HUES6 (cell line): ENCODE results near the gene LMAN2.

Source experiments
- H3K27ac ChIP-seq: 2 replicates; pipeline ENCODE4 v1.7.0; 2013; ENCODE audit warnings: low read depth, mild to moderate bottlenecking, low read length, inconsistent platforms
- H3K27me3 ChIP-seq: 2 replicates; pipeline ENCODE4 v1.6.1; 2013; ENCODE audit warnings: low read length; ENCODE audit not compliant: control insufficient read depth, insufficient read depth
- H3K36me3 ChIP-seq: 2 replicates; pipeline ENCODE4 v1.6.1; 2013; ENCODE audit warnings: low read length; ENCODE audit not compliant: control insufficient read depth, insufficient read depth
- H3K4me1 ChIP-seq: 2 replicates; pipeline ENCODE4 v1.6.1; 2013; ENCODE audit warnings: low read length; ENCODE audit not compliant: control insufficient read depth, insufficient read depth
- H3K4me3 ChIP-seq: 2 replicates; pipeline ENCODE4 v1.5.1; 2013; ENCODE audit warnings: low read depth, low read length
- H3K9ac ChIP-seq: one replicate; pipeline ENCODE4 v1.6.1; 2013; ENCODE audit warnings: mild to moderate bottlenecking, low read length
- H3K9me3 ChIP-seq: 2 replicates; pipeline ENCODE4 v1.6.1; 2013; ENCODE audit warnings: low read depth, low read length; ENCODE audit not compliant: control insufficient read depth, insufficient read depth

The LMAN2 gene

DNA sequence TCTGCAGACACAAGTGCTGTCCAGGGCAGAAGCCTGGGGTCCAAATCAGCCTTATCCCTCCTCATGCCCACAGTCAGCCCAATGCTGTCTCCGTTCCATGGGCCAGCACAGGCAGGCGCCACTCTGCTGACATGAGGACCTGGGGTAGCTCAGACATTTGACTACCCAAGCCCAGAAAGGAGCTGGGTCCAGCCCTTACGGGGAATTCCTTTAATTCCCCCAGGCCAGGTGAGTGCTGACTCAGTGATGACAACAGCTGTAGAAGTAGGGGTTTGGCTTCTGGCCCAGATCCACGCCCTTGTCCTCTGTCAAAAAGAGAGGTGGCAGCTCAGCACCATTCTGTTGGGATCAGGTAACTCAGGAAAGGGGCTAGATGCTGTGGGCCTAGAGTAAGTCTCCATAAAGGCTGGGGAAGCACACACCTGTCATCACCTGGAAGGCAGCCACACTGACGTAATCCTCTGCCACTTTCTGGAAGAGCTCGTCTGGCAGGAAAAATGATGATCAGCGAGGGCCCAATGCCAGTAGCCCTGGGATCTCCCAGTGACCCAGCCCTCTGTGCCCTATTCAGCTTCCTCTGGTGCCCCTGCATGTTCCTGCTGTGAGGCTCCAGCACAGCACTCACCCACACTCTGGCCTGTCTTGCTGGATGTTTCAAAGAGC is 49.8 kb downstream of the LMAN2 start:
- no peak overlapping the region for H3K9ac ChIP-seq
- H3K36me3 ChIP-seq = peaks cover 46% of the 10 kb centered on the region

GRCh38 chr5:177300951-177301350 is 50.5 kb downstream of the LMAN2 start:
- no peaks in the 10 kb centered on the region for H3K27me3 ChIP-seq
- H3K9me3 ChIP-seq = no peaks in the 10 kb centered on the region
- H3K27ac ChIP-seq = no peak overlapping the region
- peaks cover 29% of the 10 kb centered on the region for H3K4me1 ChIP-seq
- H3K36me3 ChIP-seq = peaks cover 46% of the 10 kb centered on the region
- H3K4me3 ChIP-seq = no peak overlapping the region
- H3K9ac ChIP-seq = no peak overlapping the region

More for the DNA sequence above, 49.8 kb downstream of the LMAN2 start:
- Histone ChIP-seq H3K4me1 (peaks cover 29% of the 10 kb centered on the region), H3K27ac (no peak overlapping the region), H3K9me3 (no peaks in the 10 kb centered on the region), H3K4me3 (no peak overlapping the region), H3K27me3 (no peaks in the 10 kb centered on the region)

DNA sequence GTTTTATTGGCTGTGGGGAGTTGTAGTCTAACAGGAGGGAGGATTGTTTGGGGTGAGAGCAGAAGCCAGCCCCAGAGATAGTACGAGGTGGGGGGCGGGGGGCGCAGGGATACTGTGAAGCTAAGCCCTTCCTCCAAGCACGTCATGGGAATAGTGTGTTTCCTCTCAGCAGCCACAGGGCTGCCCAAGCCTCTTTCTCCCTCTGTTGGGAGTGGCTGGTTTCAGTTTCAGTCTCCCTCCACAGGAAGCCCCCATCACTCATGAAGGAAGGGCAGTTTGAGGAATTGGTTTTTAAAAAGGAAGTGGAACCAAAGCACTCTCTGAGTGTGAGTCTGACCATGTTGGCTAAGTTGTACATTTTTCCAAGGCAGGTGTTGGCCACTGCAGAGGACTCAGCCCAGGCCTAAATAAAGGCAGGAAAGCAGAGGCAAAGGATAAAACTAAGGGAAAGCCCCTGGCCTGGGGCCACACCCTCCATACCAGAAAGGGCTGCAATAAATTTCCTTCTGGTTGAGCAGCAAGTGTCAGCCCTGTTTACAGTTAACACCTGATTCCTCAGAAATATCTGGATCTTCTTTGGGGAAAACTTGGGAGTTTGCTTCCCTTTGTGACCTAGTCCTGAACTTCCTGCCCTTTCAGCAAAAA is 51.1 kb downstream of the LMAN2 start:
- no peaks in the 10 kb centered on the region for H3K27me3 ChIP-seq
- H3K27ac ChIP-seq = no peak overlapping the region
- H3K4me3 ChIP-seq = no peak overlapping the region
- H3K9ac ChIP-seq = no peak overlapping the region
- peaks cover 46% of the 10 kb centered on the region for H3K36me3 ChIP-seq
- peaks cover 29% of the 10 kb centered on the region for H3K4me1 ChIP-seq
- H3K9me3 ChIP-seq = no peaks in the 10 kb centered on the region

GRCh38 chr5:177299697-177300096 is 51.8 kb downstream of the LMAN2 start:
- H3K27me3 ChIP-seq = no peaks in the 10 kb centered on the region
- H3K9me3 ChIP-seq = no peaks in the 10 kb centered on the region
- H3K36me3 ChIP-seq = peaks cover 46% of the 10 kb centered on the region
- H3K9ac ChIP-seq = no peak overlapping the region
- no peak overlapping the region for H3K27ac ChIP-seq
- H3K4me3 ChIP-seq = no peak overlapping the region
- peaks cover 29% of the 10 kb centered on the region for H3K4me1 ChIP-seq

DNA sequence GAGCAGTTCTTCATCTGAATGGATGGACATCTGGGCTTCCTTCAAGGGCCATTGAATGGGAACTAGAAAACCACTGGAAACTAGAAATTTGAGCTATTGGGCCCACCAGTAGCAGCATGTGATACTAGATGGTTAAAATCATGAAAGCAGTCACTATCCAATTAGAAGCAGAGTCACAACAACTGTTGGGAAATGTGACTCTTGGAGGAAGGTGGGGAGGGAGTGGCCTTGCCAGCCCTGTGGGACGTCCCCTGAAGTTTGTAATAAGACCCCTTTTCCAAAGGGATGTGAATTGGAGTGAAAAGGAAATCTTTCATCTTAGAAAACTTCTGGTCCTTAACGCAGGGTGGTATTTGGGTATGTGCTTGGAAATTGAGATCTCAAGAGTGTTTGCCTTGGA is 53.5 kb downstream of the LMAN2 start:
- H3K36me3 ChIP-seq = peaks cover 63% of the 10 kb centered on the region
- H3K9me3 ChIP-seq = no peaks in the 10 kb centered on the region
- peaks cover 24% of the 10 kb centered on the region for H3K4me1 ChIP-seq
- no peak overlapping the region for H3K4me3 ChIP-seq
- H3K9ac ChIP-seq = no peak overlapping the region
- H3K27ac ChIP-seq = no peak overlapping the region
- H3K27me3 ChIP-seq = no peaks in the 10 kb centered on the region

DNA sequence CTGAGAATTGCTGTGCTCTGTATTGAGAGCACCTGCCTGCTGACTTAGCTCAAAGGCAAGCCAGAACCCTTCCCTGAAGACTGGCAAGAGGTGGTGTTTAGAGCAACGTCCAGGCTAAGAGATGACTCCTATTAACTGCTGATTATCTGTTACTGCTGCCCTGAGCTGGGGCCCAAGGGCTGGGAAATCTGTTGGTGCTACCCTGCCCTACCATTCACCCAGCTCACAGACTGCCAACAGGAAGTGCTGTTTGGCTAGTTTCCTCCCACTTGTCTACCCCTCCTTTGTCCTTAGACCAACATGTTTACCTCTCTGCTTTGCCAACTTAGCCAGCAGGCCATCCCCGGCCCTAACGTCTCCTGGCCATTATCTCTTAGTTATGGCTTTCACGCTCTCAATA is 54.9 kb downstream of the LMAN2 start:
- peaks cover 17% of the 10 kb centered on the region for H3K4me1 ChIP-seq
- H3K27ac ChIP-seq = no peak overlapping the region
- no peak overlapping the region for H3K9ac ChIP-seq
- no peaks in the 10 kb centered on the region for H3K27me3 ChIP-seq
- no peak overlapping the region for H3K4me3 ChIP-seq
- H3K36me3 ChIP-seq = peaks cover 70% of the 10 kb centered on the region
- H3K9me3 ChIP-seq = no peaks in the 10 kb centered on the region

GRCh38 chr5:177295924-177296323 is 55.5 kb downstream of the LMAN2 start:
- Histone ChIP-seq H3K36me3 (peaks cover 72% of the 10 kb centered on the region), H3K4me1 (peaks cover 17% of the 10 kb centered on the region), H3K9ac (no peak overlapping the region)

GRCh38 chr5:177294632-177295031 is 56.8 kb downstream of the LMAN2 start:
- Histone ChIP-seq H3K27me3 (no peaks in the 10 kb centered on the region), H3K27ac (no peak overlapping the region), H3K4me1 (peaks cover 10% of the 10 kb centered on the region), H3K4me3 (no peak overlapping the region), H3K9me3 (no peaks in the 10 kb centered on the region), H3K36me3 (peaks cover 77% of the 10 kb centered on the region), H3K9ac (no peak overlapping the region)

More at GRCh38 chr5:177295924-177296323, 55.5 kb downstream of the LMAN2 start:
- Histone ChIP-seq H3K4me3 (no peak overlapping the region), H3K27me3 (no peaks in the 10 kb centered on the region), H3K27ac (no peak overlapping the region), H3K9me3 (no peaks in the 10 kb centered on the region)

GRCh38 chr5:177293819-177294581 is 57.5 kb downstream of the LMAN2 start:
- Histone ChIP-seq H3K4me3 (no peak overlapping the region), H3K36me3 (peaks cover 83% of the 10 kb centered on the region), H3K9me3 (no peaks in the 10 kb centered on the region), H3K27ac (no peak overlapping the region), H3K4me1 (peaks cover 8% of the 10 kb centered on the region), H3K9ac (no peak overlapping the region), H3K27me3 (no peaks in the 10 kb centered on the region)

DNA sequence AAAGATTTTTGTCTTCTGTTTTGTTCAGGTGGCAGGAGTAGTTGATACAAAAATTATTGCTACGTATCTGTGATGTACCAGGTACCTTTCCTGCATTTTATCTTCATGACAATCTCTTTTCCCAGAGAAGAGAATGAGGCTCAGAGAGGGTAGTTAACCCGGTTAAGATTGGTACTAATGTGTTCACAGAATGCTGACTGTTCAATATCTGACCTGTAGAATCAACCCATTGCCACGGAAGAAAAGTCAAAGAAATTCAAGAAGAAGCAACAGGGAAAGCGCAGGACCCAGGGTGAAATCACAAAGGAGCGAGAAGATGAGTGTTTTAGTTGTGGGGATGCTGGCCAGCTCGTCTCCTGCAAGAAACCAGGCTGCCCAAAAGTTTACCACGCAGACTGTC is 59.7 kb downstream of the LMAN2 start:
- H3K36me3 ChIP-seq = peaks cover 91% of the 10 kb centered on the region

More for the DNA sequence above, 59.7 kb downstream of the LMAN2 start:
- Histone ChIP-seq H3K27me3 (no peaks in the 10 kb centered on the region), H3K4me1 (no peaks in the 10 kb centered on the region), H3K9ac (no peak overlapping the region), H3K4me3 (no peak overlapping the region), H3K27ac (no peak overlapping the region), H3K9me3 (no peaks in the 10 kb centered on the region)
